GM12878 (cell line): Measurements from ENCODE around the gene TIGD1. TPM values are rescaled to one million over a fixed set of nuclear protein-coding genes. Genes with fewer than 3 reads are reported as not detected.

Experiments used
- CHD2 ChIP-seq: IDR thresholded peaks from 2 replicates; pipeline ENCODE4 v1.6.1; 2011; ENCODE audit warnings: low read depth, low read length, improper control_type of control experiment, borderline replicate concordance
- NBN ChIP-seq: fragments of 450-650 bp; IDR thresholded peaks from 2 replicates; pipeline ENCODE4 v1.6.1; 2016
- NFIC ChIP-seq: IDR thresholded peaks from 2 replicates; pipeline ENCODE4 v1.6.1; 2012; ENCODE audit warnings: low read depth, mild to moderate bottlenecking, inconsistent platforms, low read length, moderate library complexity
- NFYB ChIP-seq: IDR thresholded peaks from 2 replicates; pipeline ENCODE4 v1.6.1; 2011; ENCODE audit warnings: low read depth, mild to moderate bottlenecking, low read length, improper control_type of control experiment, moderate library complexity; ENCODE audit not compliant: insufficient read depth
- RELA ChIP-seq: fragments of 450-650 bp; IDR thresholded peaks from 2 replicates; pipeline ENCODE4 v1.8.0; 2014; ENCODE audit warnings: borderline replicate concordance; ENCODE audit not compliant: partially characterized antibody
- SIX5 ChIP-seq: IDR thresholded peaks from 2 replicates; pipeline ENCODE4 v1.6.1; 2011; ENCODE audit warnings: mild to moderate bottlenecking, low read depth, low read length, moderate library complexity; ENCODE audit not compliant: severe bottlenecking
- SREBF2 ChIP-seq: IDR thresholded peaks from 2 replicates; pipeline ENCODE4 v1.6.1; 2012; ENCODE audit warnings: mild to moderate bottlenecking, low read length
- polyA plus RNA-seq, 11 experiments: library from polyadenylated mRNA; depleted of rRNA in 4 of 11; unstranded in 6 of 11; stranded (reverse) in 5 of 11; fragments of >200 nt; fragmentation: Nextera tagmentation in 4 of 11; fragmentation: Illumina TruSeq in 1 of 11; extraction: Ambion mirVana in 4 of 11; extraction: Trizol in 1 of 11; gene quantifications; 1 replicate in 1 of 11; 2 replicates in 10 of 11; pipeline versions ENCODE4 v1.2.1 to v1.2.3, GENCODE V29; 2011 to 2016; ENCODE audit warnings: inconsistent platforms in 2 of 11, missing spikeins in 2 of 11, low read depth in 1 of 11
- total RNA-seq, 4 experiments: library from RNA; depleted of rRNA in 3 of 4; stranded (reverse); fragments of >200 nt in 3 of 4; fragmentation: Illumina TruSeq in 1 of 4; extraction: Trizol in 1 of 4; gene quantifications; 2 replicates each; pipeline versions ENCODE4 v1.2.1 to v1.2.3, GENCODE V29; 2013 to 2021
- TF ChIP-seq, protein P1 (sequence below): fragments of 450-650 bp; IDR thresholded peaks from 2 replicates; pipeline ENCODE4 v1.6.1; 2017; ENCODE audit warnings: mild to moderate bottlenecking, moderate library complexity
- TF ChIP-seq, protein P2 (sequence below): fragments of 450-650 bp; formaldehyde crosslinking; IDR thresholded peaks from 2 replicates; pipeline ENCODE4 v1.4.0; 2020; ENCODE audit warnings: mild to moderate bottlenecking, moderate library complexity
- TF ChIP-seq, protein P3 (sequence below): IDR thresholded peaks from 2 replicates; pipeline ENCODE4 v1.6.1; 2011; ENCODE audit warnings: mild to moderate bottlenecking, low read depth, low read length, moderate library complexity; ENCODE audit not compliant: insufficient replicate concordance
- TF ChIP-seq, protein P4 (sequence below): fragments of 450-650 bp; formaldehyde crosslinking; IDR thresholded peaks from 2 replicates; pipeline ENCODE4 v1.4.0; 2022; ENCODE audit warnings: mild to moderate bottlenecking, moderate library complexity
- TF ChIP-seq, protein P5 (sequence below): IDR thresholded peaks from 2 replicates; pipeline ENCODE4 v1.6.1; 2011; ENCODE audit warnings: borderline replicate concordance, low read depth, mild to moderate bottlenecking, moderate library complexity, mixed read lengths, low read length; ENCODE audit not compliant: insufficient read depth; ENCODE audit errors: extremely low read length

The TIGD1 gene
- total and polyA plus RNA-seq, 10 of the 15 experiments (the other 5 are each of a cell fraction or from before 2014, with no cell fraction given), result 1.4 to 8.4 (median 5.6) TPM

DNA sequence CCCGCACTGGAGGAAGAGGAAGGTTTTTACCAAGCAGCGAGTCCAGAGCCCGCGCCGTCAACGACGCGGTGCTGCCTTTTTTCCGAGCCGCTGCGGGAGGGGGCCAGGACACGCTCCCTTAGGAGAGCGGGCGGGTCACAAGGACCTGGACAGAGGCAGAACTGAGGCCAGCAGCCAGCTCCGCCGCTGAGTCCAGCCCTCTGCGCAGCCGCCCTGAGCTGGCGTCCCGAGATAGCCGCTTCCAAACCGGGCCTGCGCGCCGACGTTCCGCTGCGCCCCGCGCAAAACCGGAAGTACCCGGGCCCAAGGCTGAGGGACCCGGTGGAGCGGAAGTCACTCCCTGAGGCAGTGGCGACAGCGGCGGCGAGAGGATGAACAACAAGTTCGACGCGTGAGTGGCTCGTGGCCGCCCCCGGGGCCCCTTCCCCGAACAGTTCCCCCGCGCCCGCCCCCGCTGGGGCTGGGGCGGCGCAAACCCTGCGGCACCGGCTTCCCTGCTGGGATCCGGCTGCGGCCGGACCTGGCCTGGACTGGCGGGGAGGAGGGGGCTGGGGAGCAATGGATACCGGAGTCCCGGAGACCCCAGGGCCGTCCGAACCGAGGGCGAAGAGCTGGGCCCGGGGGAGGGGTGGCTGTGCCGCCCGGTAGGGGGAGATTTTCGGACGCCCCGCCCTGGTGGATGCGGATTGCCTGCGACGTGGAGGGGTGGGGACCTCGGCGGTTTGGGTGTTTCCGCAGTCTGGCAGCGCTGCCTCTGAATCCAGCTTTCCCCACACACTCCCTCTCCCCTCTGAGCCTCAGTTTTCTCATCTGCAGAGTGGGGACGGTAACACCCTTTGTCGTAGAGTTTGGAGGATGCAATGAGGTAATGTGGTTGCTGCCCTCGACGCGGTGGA, at the start of gene TIGD1, which contains the start of gene EIF4E2 (continued):
- TF ChIP-seq, protein P1, sequence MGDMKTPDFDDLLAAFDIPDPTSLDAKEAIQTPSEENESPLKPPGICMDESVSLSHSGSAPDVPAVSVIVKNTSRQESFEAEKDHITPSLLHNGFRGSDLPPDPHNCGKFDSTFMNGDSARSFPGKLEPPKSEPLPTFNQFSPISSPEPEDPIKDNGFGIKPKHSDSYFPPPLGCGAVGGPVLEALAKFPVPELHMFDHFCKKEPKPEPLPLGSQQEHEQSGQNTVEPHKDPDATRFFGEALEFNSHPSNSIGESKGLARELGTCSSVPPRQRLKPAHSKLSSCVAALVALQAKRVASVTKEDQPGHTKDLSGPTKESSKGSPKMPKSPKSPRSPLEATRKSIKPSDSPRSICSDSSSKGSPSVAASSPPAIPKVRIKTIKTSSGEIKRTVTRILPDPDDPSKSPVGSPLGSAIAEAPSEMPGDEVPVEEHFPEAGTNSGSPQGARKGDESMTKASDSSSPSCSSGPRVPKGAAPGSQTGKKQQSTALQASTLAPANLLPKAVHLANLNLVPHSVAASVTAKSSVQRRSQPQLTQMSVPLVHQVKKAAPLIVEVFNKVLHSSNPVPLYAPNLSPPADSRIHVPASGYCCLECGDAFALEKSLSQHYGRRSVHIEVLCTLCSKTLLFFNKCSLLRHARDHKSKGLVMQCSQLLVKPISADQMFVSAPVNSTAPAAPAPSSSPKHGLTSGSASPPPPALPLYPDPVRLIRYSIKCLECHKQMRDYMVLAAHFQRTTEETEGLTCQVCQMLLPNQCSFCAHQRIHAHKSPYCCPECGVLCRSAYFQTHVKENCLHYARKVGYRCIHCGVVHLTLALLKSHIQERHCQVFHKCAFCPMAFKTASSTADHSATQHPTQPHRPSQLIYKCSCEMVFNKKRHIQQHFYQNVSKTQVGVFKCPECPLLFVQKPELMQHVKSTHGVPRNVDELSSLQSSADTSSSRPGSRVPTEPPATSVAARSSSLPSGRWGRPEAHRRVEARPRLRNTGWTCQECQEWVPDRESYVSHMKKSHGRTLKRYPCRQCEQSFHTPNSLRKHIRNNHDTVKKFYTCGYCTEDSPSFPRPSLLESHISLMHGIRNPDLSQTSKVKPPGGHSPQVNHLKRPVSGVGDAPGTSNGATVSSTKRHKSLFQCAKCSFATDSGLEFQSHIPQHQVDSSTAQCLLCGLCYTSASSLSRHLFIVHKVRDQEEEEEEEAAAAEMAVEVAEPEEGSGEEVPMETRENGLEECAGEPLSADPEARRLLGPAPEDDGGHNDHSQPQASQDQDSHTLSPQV, result no peak
- TF ChIP-seq NFYB, result peak; percentile 22; the same call in 1 of the 2 replicates
- TF ChIP-seq NFIC, result no peak
- TF ChIP-seq, protein P2, sequence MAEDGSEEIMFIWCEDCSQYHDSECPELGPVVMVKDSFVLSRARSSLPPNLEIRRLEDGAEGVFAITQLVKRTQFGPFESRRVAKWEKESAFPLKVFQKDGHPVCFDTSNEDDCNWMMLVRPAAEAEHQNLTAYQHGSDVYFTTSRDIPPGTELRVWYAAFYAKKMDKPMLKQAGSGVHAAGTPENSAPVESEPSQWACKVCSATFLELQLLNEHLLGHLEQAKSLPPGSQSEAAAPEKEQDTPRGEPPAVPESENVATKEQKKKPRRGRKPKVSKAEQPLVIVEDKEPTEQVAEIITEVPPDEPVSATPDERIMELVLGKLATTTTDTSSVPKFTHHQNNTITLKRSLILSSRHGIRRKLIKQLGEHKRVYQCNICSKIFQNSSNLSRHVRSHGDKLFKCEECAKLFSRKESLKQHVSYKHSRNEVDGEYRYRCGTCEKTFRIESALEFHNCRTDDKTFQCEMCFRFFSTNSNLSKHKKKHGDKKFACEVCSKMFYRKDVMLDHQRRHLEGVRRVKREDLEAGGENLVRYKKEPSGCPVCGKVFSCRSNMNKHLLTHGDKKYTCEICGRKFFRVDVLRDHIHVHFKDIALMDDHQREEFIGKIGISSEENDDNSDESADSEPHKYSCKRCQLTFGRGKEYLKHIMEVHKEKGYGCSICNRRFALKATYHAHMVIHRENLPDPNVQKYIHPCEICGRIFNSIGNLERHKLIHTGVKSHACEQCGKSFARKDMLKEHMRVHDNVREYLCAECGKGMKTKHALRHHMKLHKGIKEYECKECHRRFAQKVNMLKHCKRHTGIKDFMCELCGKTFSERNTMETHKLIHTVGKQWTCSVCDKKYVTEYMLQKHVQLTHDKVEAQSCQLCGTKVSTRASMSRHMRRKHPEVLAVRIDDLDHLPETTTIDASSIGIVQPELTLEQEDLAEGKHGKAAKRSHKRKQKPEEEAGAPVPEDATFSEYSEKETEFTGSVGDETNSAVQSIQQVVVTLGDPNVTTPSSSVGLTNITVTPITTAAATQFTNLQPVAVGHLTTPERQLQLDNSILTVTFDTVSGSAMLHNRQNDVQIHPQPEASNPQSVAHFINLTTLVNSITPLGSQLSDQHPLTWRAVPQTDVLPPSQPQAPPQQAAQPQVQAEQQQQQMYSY (CRISPR knock-in tag), result no peak
- TF ChIP-seq SIX5, result peak; percentile 59
- peak; percentile 60; the same call in 1 of the 2 replicates for TF ChIP-seq CHD2
- TF ChIP-seq SREBF2, result no peak
- TF ChIP-seq, protein P3, sequence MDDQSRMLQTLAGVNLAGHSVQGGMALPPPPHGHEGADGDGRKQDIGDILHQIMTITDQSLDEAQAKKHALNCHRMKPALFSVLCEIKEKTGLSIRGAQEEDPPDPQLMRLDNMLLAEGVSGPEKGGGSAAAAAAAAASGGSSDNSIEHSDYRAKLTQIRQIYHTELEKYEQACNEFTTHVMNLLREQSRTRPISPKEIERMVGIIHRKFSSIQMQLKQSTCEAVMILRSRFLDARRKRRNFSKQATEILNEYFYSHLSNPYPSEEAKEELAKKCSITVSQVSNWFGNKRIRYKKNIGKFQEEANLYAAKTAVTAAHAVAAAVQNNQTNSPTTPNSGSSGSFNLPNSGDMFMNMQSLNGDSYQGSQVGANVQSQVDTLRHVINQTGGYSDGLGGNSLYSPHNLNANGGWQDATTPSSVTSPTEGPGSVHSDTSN, result no peak
- peak; percentile 68 for TF ChIP-seq NBN
- peak; percentile 28 for TF ChIP-seq RELA
- TF ChIP-seq, protein P4, sequence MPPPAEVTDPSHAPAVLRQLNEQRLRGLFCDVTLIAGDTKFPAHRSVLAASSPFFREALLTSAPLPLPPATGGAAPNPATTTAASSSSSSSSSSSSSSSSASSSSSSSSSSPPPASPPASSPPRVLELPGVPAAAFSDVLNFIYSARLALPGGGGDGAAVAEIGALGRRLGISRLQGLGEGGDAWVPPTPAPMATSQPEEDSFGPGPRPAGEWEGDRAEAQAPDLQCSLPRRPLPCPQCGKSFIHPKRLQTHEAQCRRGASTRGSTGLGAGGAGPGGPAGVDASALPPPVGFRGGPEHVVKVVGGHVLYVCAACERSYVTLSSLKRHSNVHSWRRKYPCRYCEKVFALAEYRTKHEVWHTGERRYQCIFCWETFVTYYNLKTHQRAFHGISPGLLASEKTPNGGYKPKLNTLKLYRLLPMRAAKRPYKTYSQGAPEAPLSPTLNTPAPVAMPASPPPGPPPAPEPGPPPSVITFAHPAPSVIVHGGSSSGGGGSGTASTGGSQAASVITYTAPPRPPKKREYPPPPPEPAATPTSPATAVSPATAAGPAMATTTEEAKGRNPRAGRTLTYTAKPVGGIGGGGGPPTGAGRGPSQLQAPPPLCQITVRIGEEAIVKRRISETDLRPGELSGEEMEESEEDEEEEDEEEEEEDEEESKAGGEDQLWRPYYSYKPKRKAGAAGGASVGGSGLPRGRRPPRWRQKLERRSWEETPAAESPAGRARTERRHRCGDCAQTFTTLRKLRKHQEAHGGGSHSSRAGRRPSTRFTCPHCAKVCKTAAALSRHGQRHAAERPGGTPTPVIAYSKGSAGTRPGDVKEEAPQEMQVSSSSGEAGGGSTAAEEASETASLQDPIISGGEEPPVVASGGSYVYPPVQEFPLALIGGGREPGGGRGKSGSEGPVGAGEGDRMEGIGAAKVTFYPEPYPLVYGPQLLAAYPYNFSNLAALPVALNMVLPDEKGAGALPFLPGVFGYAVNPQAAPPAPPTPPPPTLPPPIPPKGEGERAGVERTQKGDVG (CRISPR knock-in tag), result no peak
- TF ChIP-seq, protein P5, sequence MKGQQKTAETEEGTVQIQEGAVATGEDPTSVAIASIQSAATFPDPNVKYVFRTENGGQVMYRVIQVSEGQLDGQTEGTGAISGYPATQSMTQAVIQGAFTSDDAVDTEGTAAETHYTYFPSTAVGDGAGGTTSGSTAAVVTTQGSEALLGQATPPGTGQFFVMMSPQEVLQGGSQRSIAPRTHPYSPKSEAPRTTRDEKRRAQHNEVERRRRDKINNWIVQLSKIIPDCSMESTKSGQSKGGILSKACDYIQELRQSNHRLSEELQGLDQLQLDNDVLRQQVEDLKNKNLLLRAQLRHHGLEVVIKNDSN, result no peak
